B cell (primary cell): ENCODE results near the gene ZNF649. TPM values are rescaled to one million over a fixed set of nuclear protein-coding genes. Genes with fewer than 3 reads are reported as not detected.

Experiments
- ATAC-seq: fragments of 200-7000 bp; cut with Tn5 transposase; one replicate; pipeline ENCODE4 v1.10.0; 2021; ENCODE audit warnings: low read depth, mild to moderate bottlenecking, moderate number of reproducible peaks, moderate library complexity
- CTCF ChIA-PET: fragments of 350-600 bp; sonication (Branson Sonifier 250); formaldehyde crosslinking; loops from one replicate; lab custom pipeline; 2021; ENCODE audit warnings: antibody characterized with exemption, inconsistent platforms; lab: Charles Lee
- POLR2A ChIA-PET: fragments of 350-600 bp; sonication (Branson Sonifier 250); formaldehyde crosslinking; loops from one replicate; lab custom pipeline; 2021; ENCODE audit warnings: antibody characterized with exemption; lab: Charles Lee
- DNase-seq: peaks from one replicate; pipeline ENCODE4 v3.0.0; 2013
- H2AFZ ChIP-seq: 2 replicates; pipeline ENCODE4 v1.6.1; 2012; ENCODE audit warnings: mild to moderate bottlenecking, low read depth, low read length; ENCODE audit not compliant: insufficient read depth, poor library complexity, severe bottlenecking
- H3K27ac ChIP-seq, 2 donors: 1 replicate in 1 of 2; 2 replicates in 1 of 2; pipeline ENCODE4 v1.5.1; 2012 to 2013; ENCODE audit warnings: low read length in 2 of 2, mild to moderate bottlenecking in 2 of 2, moderate library complexity in 1 of 2
- H3K27me3 ChIP-seq, 4 experiments: fragments of 200-600 bp in 1 of 4; sonication (generic) in 1 of 4; replicated peaks in 1 of 4; 1 replicate in 2 of 4; 2 replicates in 2 of 4; pipeline versions ENCODE4 v1.6.1 to v1.7.0; 2013 to 2016; ENCODE audit warnings: low read length in 3 of 4, mild to moderate bottlenecking in 2 of 4, mixed read lengths in 1 of 4, moderate library complexity in 1 of 4; ENCODE audit not compliant: insufficient read depth in 4 of 4, control insufficient read depth in 3 of 4; ENCODE audit errors: control extremely low read depth in 1 of 4
- H3K36me3 ChIP-seq, 2 experiments: replicated peaks in 1 of 2; 1 replicate in 1 of 2; 2 replicates in 1 of 2; pipeline versions ENCODE4 v1.6.1 to v1.7.1; 2013; ENCODE audit warnings: low read length in 1 of 2; ENCODE audit not compliant: insufficient read depth in 2 of 2, control insufficient read depth in 1 of 2; ENCODE audit errors: control extremely low read depth in 1 of 2, extremely low read depth in 1 of 2
- H3K4me1 ChIP-seq, 2 donors: fragments of 200-600 bp in 1 of 2; sonication (generic) in 1 of 2; 1 replicate in 1 of 2; 2 replicates in 1 of 2; pipeline versions ENCODE4 v1.5.1 to v1.6.1; 2013 to 2017; ENCODE audit warnings: low read length in 2 of 2; ENCODE audit not compliant: control insufficient read depth in 2 of 2, insufficient read depth in 2 of 2
- H3K4me2 ChIP-seq: replicated peaks from 2 replicates; pipeline ENCODE3; 2012; ENCODE audit warnings: mild to moderate bottlenecking, low read depth, low read length; ENCODE audit not compliant: poor library complexity, severe bottlenecking
- H3K4me3 ChIP-seq, 5 experiments: fragments of 200-600 bp in 1 of 5; sonication (generic) in 1 of 5; 1 replicate in 3 of 5; 2 replicates in 2 of 5; pipeline versions ENCODE4 v1.5.1 to v1.7.0; 2011 to 2016; ENCODE audit warnings: low read length in 4 of 5, mild to moderate bottlenecking in 4 of 5, low read depth in 2 of 5, control low read depth in 1 of 5, moderate library complexity in 1 of 5; ENCODE audit not compliant: insufficient read depth in 1 of 5; ENCODE audit errors: control extremely low read depth in 1 of 5, extremely low read depth in 1 of 5
- H3K79me2 ChIP-seq: fragments of 200-600 bp; sonication (generic); one replicate; pipeline ENCODE4 v1.6.0; 2016; ENCODE audit warnings: low read length; ENCODE audit not compliant: control insufficient read depth, insufficient read depth
- H3K9ac ChIP-seq: fragments of 200-600 bp; sonication (generic); 2 replicates; pipeline ENCODE4 v1.6.1; 2017; ENCODE audit warnings: mild to moderate bottlenecking, low read length, moderate library complexity
- H3K9me3 ChIP-seq, 3 donors: one replicate each; pipeline versions ENCODE4 v1.6.1 to v1.7.1; 2013; ENCODE audit warnings: low read length in 2 of 3; ENCODE audit not compliant: control insufficient read depth in 2 of 3, insufficient read depth in 1 of 3; ENCODE audit errors: control extremely low read depth in 1 of 3
- H4K20me1 ChIP-seq: 2 replicates; pipeline ENCODE4 v1.6.0; 2012; ENCODE audit warnings: mild to moderate bottlenecking, low read length; ENCODE audit not compliant: insufficient read depth, control insufficient read depth, poor library complexity, severe bottlenecking
- H3K27ac Mint-ChIP-seq: one replicate; pipeline ENCODE4 v1.8.0; 2021; ENCODE audit warnings: mixed read lengths
- H3K27me3 Mint-ChIP-seq: one replicate; pipeline ENCODE4 v1.8.0; 2021; ENCODE audit warnings: mixed read lengths
- H3K4me1 Mint-ChIP-seq: one replicate; pipeline ENCODE4 v1.8.0; 2021; ENCODE audit warnings: mixed read lengths
- H3K4me3 Mint-ChIP-seq: one replicate; pipeline ENCODE4 v1.8.0; 2021; ENCODE audit warnings: mixed read lengths
- H3K9me3 Mint-ChIP-seq: one replicate; pipeline ENCODE4 v1.8.0; 2022; ENCODE audit warnings: mixed read lengths; ENCODE audit not compliant: insufficient read depth
- EZH2 ChIP-seq: IDR thresholded peaks from 2 replicates; pipeline ENCODE4 v1.6.1; 2012; ENCODE audit warnings: borderline replicate concordance, low read depth, mild to moderate bottlenecking, moderate library complexity, low read length; ENCODE audit not compliant: insufficient read depth, poor library complexity, severe bottlenecking
- WGBS: methylation state at CpG from one replicate; pipeline ENCODE4 v1.1.5; 2013; ENCODE audit warnings: missing lambda C conversion rate; ENCODE audit not compliant: insufficient coverage; 5-methylcytosine and 5-hydroxymethylcytosine counted together
- intact Hi-C: fragments of 100-400 bp; cut with micrococcal nuclease; formaldehyde crosslinking; loops from one replicate; pipeline ENCODE4 v1.10.0; 2022
- polyA minus RNA-seq: library from RNA; depleted of rRNA, polyadenylated mRNA; stranded (reverse); fragments of >200 nt; gene quantifications from 2 replicates; pipeline ENCODE4 v1.2.3, GENCODE V29; 2012
- polyA plus RNA-seq: library from polyadenylated mRNA; depleted of rRNA; stranded (reverse); fragments of >200 nt; gene quantifications from 2 replicates; pipeline ENCODE4 v1.2.3, GENCODE V29; 2012
- total RNA-seq, 2 donors: library from RNA; stranded (reverse); fragments of 120-200 nt in 1 of 2; gene quantifications; 1 replicate in 1 of 2; 2 replicates in 1 of 2; pipeline versions ENCODE4 v1.2.3 to v1.2.4, GENCODE V29; 2013 to 2022
- TF ChIP-seq, protein P1 (sequence below): fragments of 200-600 bp; IDR thresholded peaks from one replicate; pipeline ENCODE4 v1.8.0; 2022; ENCODE audit warnings: antibody characterized with exemption, mild to moderate bottlenecking

The ZNF649 gene
- total RNA-seq (35.7 and 36.3 TPM in 2 replicates), polyA plus RNA-seq (3.8 and 4.1 TPM in 2 replicates), polyA minus RNA-seq (8.1 and 12.3 TPM in 2 replicates)
- total RNA-seq (2013), result 20.3 TPM

DNA sequence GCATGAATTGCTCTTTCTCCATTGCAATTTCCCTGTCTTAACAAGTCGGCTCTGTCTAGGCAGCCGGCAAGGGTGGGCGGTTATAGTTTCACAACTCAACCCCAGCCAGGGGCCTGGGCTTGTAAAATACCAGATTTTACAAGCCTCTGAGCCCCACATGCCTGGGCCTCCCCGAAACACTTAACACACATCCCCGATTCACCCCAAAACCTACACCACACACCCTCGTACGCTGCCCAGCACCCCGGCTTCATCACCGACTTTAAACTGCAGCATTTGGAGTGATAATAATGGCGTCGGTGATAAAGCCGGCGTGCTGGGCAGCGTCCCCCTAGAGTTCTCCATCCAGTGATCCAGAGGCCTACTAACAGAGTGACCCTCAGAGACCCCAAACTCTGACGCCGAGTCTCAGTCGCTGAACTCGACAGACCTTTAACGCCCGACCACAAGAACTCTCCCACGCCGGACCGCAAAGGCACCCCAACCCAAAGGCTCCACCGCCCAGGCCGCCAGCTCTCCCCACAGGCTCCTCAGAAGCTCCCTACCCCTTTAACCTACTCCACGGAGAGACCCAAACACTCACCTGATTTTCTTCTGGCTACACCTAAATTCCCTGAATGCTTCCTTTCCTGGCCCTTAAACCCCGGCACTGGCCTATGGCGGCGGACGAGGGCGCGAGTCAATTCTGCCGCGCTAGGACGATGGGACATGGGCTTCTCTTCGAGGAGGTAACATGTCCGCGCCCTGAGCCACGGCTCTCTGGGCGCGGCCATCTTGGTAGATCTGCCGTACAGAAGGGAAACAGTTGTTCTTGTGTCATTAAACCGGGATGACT lies at the start of gene ZNF649:
ZNF649 (minus strand) TSS at position 687 of the 835 bp plus-strand sequence. CDS start 4,910 bp downstream, outside the sequence.
- H2AFZ ChIP-seq, result peak within 1 kb of the TSS; percentile 99
- ATAC-seq (peak; percentile 95), DNase-seq (peak; percentile 90)
- ChIA-PET CTCF (interaction anchor here (0.6 kb wide), 1 partner anchor 127 kb away, joined by 3 read pairs; no protein-coding TSS in a partner anchor), POLR2A (no interaction called here)
- H3K4me3 Mint-ChIP-seq, result peak within 1 kb of the TSS; percentile 99
- H3K27ac Mint-ChIP-seq, result peak within 1 kb of the TSS; percentile 98
- peak within 1 kb of the TSS; percentile 93 for H3K4me2 ChIP-seq
- peaks cover 24% of the 10 kb centered on the region for H3K27me3 Mint-ChIP-seq
- no peak for TF ChIP-seq EZH2
- TF ChIP-seq, protein P1, sequence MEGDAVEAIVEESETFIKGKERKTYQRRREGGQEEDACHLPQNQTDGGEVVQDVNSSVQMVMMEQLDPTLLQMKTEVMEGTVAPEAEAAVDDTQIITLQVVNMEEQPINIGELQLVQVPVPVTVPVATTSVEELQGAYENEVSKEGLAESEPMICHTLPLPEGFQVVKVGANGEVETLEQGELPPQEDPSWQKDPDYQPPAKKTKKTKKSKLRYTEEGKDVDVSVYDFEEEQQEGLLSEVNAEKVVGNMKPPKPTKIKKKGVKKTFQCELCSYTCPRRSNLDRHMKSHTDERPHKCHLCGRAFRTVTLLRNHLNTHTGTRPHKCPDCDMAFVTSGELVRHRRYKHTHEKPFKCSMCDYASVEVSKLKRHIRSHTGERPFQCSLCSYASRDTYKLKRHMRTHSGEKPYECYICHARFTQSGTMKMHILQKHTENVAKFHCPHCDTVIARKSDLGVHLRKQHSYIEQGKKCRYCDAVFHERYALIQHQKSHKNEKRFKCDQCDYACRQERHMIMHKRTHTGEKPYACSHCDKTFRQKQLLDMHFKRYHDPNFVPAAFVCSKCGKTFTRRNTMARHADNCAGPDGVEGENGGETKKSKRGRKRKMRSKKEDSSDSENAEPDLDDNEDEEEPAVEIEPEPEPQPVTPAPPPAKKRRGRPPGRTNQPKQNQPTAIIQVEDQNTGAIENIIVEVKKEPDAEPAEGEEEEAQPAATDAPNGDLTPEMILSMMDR, result no peak
- 0% methylated on average over 35 of the region's 43 CpGs for WGBS
- peaks cover 0 to 19% (median 3%) of the 10 kb centered on the region in 4 experiments for H3K27me3 ChIP-seq
- H4K20me1 ChIP-seq, result no peaks in the 10 kb centered on the region
- H3K9me3 ChIP-seq, result peaks cover 7 to 70% (median 42%) of the 10 kb centered on the region in 3 donors
- H3K79me2 ChIP-seq, result peaks cover 51% of the 10 kb centered on the region
- H3K4me1 Mint-ChIP-seq, result peaks cover 21% of the 10 kb centered on the region
- H3K9me3 Mint-ChIP-seq, result peaks cover 16% of the 10 kb centered on the region
- intact Hi-C loops, result loop anchor here (1.0 to 2.0 kb wide), 4 partner anchors 14 to 734 kb away; partner anchors contain the start of genes ZNF350, ZNF613 and ZNF83
- peak within 1 kb of the TSS; percentile 81 to 83 for H3K27ac ChIP-seq
- H3K9ac ChIP-seq, result peak within 1 kb of the TSS; percentile 92
- peak within 1 kb of the TSS; percentile 66 to 97 (median 91) for H3K4me3 ChIP-seq
- peaks cover 5 to 13% of the 10 kb centered on the region in 2 experiments for H3K36me3 ChIP-seq
- peaks cover 6 to 15% of the 10 kb centered on the region in 2 donors for H3K4me1 ChIP-seq

DNA sequence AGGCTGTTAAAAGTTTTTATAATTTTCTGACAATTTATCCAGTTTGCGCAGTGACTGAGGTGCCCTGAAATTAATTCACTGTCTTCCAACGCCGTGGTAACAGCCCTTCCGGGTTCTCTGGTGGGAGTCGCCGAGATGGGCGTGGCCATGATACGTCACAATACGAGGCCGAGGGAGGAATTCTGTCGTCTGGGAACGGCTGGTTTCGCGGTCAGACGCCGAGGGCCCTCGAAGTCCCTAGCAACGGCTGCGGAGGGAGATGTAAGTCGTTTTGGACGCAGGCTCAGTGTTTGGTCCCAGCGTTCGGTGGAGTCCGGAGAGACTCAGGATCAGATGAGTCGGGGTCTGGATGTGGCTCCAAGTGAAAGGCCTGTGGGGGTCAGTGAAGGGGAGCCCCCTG lies 44.2 kb upstream of the ZNF649 start:
- ChIA-PET POLR2A (no interaction called here), CTCF (no interaction called here)
- Histone ChIP-seq H3K79me2 (no peaks in the 10 kb centered on the region), H3K4me1 (no peaks in the 10 kb centered on the region), H3K27ac (no peak overlapping the region), H3K4me3 (no peak overlapping the region), H3K9ac (no peak overlapping the region), H3K4me2 (no peak overlapping the region), H2AFZ (no peak overlapping the region), H3K36me3 (peaks cover 6 to 8% of the 10 kb centered on the region in 2 experiments), H4K20me1 (no peaks in the 10 kb centered on the region), H3K27me3 (no peaks in the 10 kb centered on the region), H3K9me3 (peaks cover 9 to 80% (median 45%) of the 10 kb centered on the region in 3 donors)
- TF ChIP-seq EZH2, result no peak
- TF ChIP-seq, protein P1, result no peak
- Mint-ChIP-seq H3K4me3 (no peak overlapping the region), H3K4me1 (no peaks in the 10 kb centered on the region), H3K27me3 (no peaks in the 10 kb centered on the region), H3K27ac (no peak overlapping the region), H3K9me3 (peaks cover 39% of the 10 kb centered on the region)
- DNase-seq, result no peak
- intact Hi-C loops, result no loop called here
- WGBS, result 23% methylated on average over 25 of the region's 25 CpGs
- no peak for ATAC-seq
